ENCODE results near the gene HDAC4. TPM values are rescaled to one million over a fixed set of nuclear protein-coding genes. Genes with fewer than 3 reads are reported as not detected.

HDAC4 gene
- total and polyA plus RNA-seq, 2 of the 4 experiments (the other 2 are of a cell fraction), result 4.1 to 7.2 TPM

GRCh38 chr2:239073745-239074530, 326.9 kb downstream of the HDAC4 start:
- dilution Hi-C loops (cut with HindIII; ENCODE audit: low sequenced_read_pairs, unreplicated experiment), result no loop called here
- Histone ChIP-seq H2AFZ (replicated peaks; ENCODE audit: low read length, poor library complexity) (no peak overlapping the region), H3K4me1 (ENCODE audit: control insufficient read depth, insufficient read depth, low read length) (peaks cover 2% of the 10 kb centered on the region; the same call in 1 of the 2 replicates), H3K9ac (ENCODE audit: low read depth, low read length) (no peak overlapping the region), H4K91ac (ENCODE audit: insufficient read depth, low read depth, low read length) (no peak overlapping the region), H3K9me3 (ENCODE audit: control insufficient read depth, insufficient read depth, low read length) (peaks cover 3% of the 10 kb centered on the region), H3K27ac (ENCODE audit: insufficient read depth, low read length) (no peak overlapping the region), H3K4me2 (ENCODE audit: low read depth, low read length) (no peak overlapping the region), H3K56ac (ENCODE audit: extremely low read depth, insufficient read depth, low read length) (no peak overlapping the region), H2BK15ac (ENCODE audit: low read depth, low read length) (no peak overlapping the region), H2BK20ac (ENCODE audit: low read depth, low read length) (no peak overlapping the region), H3K9me1 (ENCODE audit: insufficient read depth, low read length) (no peaks in the 10 kb centered on the region), H4K20me1 (ENCODE audit: insufficient read depth, low read length) (peaks cover 6% of the 10 kb centered on the region), H2AK9ac (replicated peaks; ENCODE audit: low read depth, low read length, poor library complexity) (no peak overlapping the region), H4K8ac (ENCODE audit: low read depth in 2 of 2, low read length in 2 of 2) (no peak overlapping the region), H3K23ac (ENCODE audit: low read depth, low read length) (no peak overlapping the region), H3K27me3 (ENCODE audit: control insufficient read depth, insufficient read depth, low read length) (no peaks in the 10 kb centered on the region), H3K18ac (ENCODE audit: low read depth, low read length) (no peak overlapping the region), H3K4ac (ENCODE audit: low read depth, low read length) (no peak overlapping the region), H3K14ac (replicated peaks; ENCODE audit: low read depth, low read length) (no peak overlapping the region), H3K36me3 (ENCODE audit: control insufficient read depth, insufficient read depth, low read length) (peaks cover 50% of the 10 kb centered on the region), H2BK5ac (ENCODE audit: low read depth, low read length, poor library complexity, severe bottlenecking) (no peak overlapping the region), H2BK120ac (ENCODE audit: low read depth, low read length) (no peak overlapping the region), H2AK5ac (ENCODE audit: low read depth, low read length) (no peak overlapping the region), H4K5ac (ENCODE audit: low read depth, low read length) (no peak overlapping the region), H3K4me3 (ENCODE audit: insufficient read depth, low read depth, low read length) (no peak overlapping the region), H3K79me1 (ENCODE audit: low read depth in 1 of 2, low read length in 2 of 2) (no peaks in the 10 kb centered on the region)
- BruUV-seq (replicated peaks), result no TSS peak
- ATAC-seq (ENCODE audit: low read depth), result no peak
- POLR2A ChIA-PET (ENCODE audit: unreplicated experiment), result no interaction called here
- intact Hi-C loops (cut with micrococcal nuclease), result no loop called here
- no peak for TF ChIP-seq SMC3 (IDR thresholded peaks at IDR 0.05; ENCODE audit: low read depth, low read length)
- TF ChIP-seq RCOR1 (IDR thresholded peaks at IDR 0.05; ENCODE audit: insufficient replicate concordance, low read length), result no peak
- TF ChIP-seq USF2 (IDR thresholded peaks at IDR 0.05; ENCODE audit: low read depth, low read length), result no peak
- TF ChIP-seq MXI1 (IDR thresholded peaks at IDR 0.05; ENCODE audit: borderline replicate concordance, low read depth, low read length), result no peak
- no peak for TF ChIP-seq CHD1 (IDR thresholded peaks at IDR 0.05; ENCODE audit: low read depth, low read length)
- TF ChIP-seq POLR2A (IDR thresholded peaks at IDR 0.05; ENCODE audit: low read depth, low read length), result no peak
- TF ChIP-seq, protein P1, sequence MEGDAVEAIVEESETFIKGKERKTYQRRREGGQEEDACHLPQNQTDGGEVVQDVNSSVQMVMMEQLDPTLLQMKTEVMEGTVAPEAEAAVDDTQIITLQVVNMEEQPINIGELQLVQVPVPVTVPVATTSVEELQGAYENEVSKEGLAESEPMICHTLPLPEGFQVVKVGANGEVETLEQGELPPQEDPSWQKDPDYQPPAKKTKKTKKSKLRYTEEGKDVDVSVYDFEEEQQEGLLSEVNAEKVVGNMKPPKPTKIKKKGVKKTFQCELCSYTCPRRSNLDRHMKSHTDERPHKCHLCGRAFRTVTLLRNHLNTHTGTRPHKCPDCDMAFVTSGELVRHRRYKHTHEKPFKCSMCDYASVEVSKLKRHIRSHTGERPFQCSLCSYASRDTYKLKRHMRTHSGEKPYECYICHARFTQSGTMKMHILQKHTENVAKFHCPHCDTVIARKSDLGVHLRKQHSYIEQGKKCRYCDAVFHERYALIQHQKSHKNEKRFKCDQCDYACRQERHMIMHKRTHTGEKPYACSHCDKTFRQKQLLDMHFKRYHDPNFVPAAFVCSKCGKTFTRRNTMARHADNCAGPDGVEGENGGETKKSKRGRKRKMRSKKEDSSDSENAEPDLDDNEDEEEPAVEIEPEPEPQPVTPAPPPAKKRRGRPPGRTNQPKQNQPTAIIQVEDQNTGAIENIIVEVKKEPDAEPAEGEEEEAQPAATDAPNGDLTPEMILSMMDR (conservative IDR thresholded peaks at IDR 0.05; ENCODE audit: low read depth, low read length), result no peak
- no peak for TF ChIP-seq CEBPB (IDR thresholded peaks at IDR 0.05; ENCODE audit: low read depth, low read length)
- TF ChIP-seq ELK1 (IDR thresholded peaks at IDR 0.05; ENCODE audit: borderline replicate concordance, low read depth, low read length), result no peak
- TF ChIP-seq NFE2L2 (IDR thresholded peaks at IDR 0.05; ENCODE audit: low read depth, low read length), result no peak
- TF ChIP-seq MAFK (IDR thresholded peaks at IDR 0.05; ENCODE audit: low read depth, low read length), result no peak
- no peak for TF ChIP-seq RAD21 (IDR thresholded peaks at IDR 0.05; ENCODE audit: low read length)
- TF ChIP-seq MAZ (IDR thresholded peaks at IDR 0.05; ENCODE audit: borderline replicate concordance, low read depth, low read length), result no peak
- TF ChIP-seq BHLHE40 (IDR thresholded peaks at IDR 0.05; ENCODE audit: low read depth, low read length), result no peak
- no peak for TF ChIP-seq FOS (IDR thresholded peaks at IDR 0.05; ENCODE audit: low read depth, low read length)
- TF ChIP-seq RFX5 (IDR thresholded peaks at IDR 0.05; ENCODE audit: low read depth, low read length), result no peak
- WGBS, 2 experiments (ENCODE audit: extremely low coverage in 2 of 2, insufficient read length in 1 of 2), result no CpG with 5 or more reads among the region's 18 CpGs
- DNase-seq, result no peak
- CTCF ChIA-PET, result no interaction called here
- in situ Hi-C loops (cut with MboI; ENCODE audit: low sequenced_read_pairs), result no loop called here

Measured in IMR-90 (cell line).